Natural killer cell (primary cell): ENCODE data around the gene PTPRU. TPM values are rescaled to one million over a fixed set of nuclear protein-coding genes. Genes with fewer than 3 reads are reported as not detected.

Experiments used
- ATAC-seq, 3 donors: fragments of 150-1000 bp in 2 of 3; fragments of 200-7000 bp in 1 of 3; cut with Tn5 transposase; 1 replicate in 1 of 3; 2 replicates in 2 of 3; pipeline ENCODE4 v1.10.0; 2021; ENCODE audit warnings: mild to moderate bottlenecking in 2 of 3, moderate library complexity in 2 of 3
- DNase-seq, 2 donors: peaks; one replicate each; pipeline versions ENCODE4 v3.0.0 to v3.0.0-alpha.2; 2013 to 2021; ENCODE audit warnings: mixed read lengths in 1 of 2
- H3K27ac ChIP-seq: one replicate; pipeline ENCODE4 v1.5.1; 2013; ENCODE audit warnings: mild to moderate bottlenecking, low read length
- H3K27me3 ChIP-seq: one replicate; pipeline ENCODE4 v1.6.1; 2013; ENCODE audit warnings: low read length; ENCODE audit not compliant: control insufficient read depth, insufficient read depth
- H3K36me3 ChIP-seq: one replicate; pipeline ENCODE4 v1.6.1; 2013; ENCODE audit warnings: low read length; ENCODE audit not compliant: control insufficient read depth, insufficient read depth
- H3K4me1 ChIP-seq: one replicate; pipeline ENCODE4 v1.6.1; 2013; ENCODE audit warnings: low read length; ENCODE audit not compliant: control insufficient read depth, insufficient read depth
- H3K4me3 ChIP-seq: one replicate; pipeline ENCODE4 v1.5.1; 2013; ENCODE audit warnings: low read length
- H3K9me3 ChIP-seq: one replicate; pipeline ENCODE4 v1.6.1; 2013; ENCODE audit warnings: low read length; ENCODE audit not compliant: control insufficient read depth, insufficient read depth
- H3K27ac Mint-ChIP-seq, 2 donors: one replicate each; pipeline ENCODE4 v1.8.0; 2022; ENCODE audit warnings: mild to moderate bottlenecking in 2 of 2, mixed read lengths in 2 of 2, moderate library complexity in 1 of 2
- H3K27me3 Mint-ChIP-seq, 2 donors: one replicate each; pipeline ENCODE4 v1.8.0; 2022; ENCODE audit warnings: low read depth in 2 of 2, mixed read lengths in 2 of 2
- H3K36me3 Mint-ChIP-seq: one replicate; pipeline ENCODE4 v1.8.0; 2022; ENCODE audit warnings: mixed read lengths
- H3K4me1 Mint-ChIP-seq, 2 donors: one replicate each; pipeline ENCODE4 v1.8.0; 2022; ENCODE audit warnings: mixed read lengths in 2 of 2
- H3K4me3 Mint-ChIP-seq: one replicate; pipeline ENCODE4 v1.8.0; 2022; ENCODE audit warnings: mild to moderate bottlenecking, moderate library complexity, mixed read lengths
- H3K9me3 Mint-ChIP-seq, 2 donors: one replicate each; pipeline ENCODE4 v1.8.0; 2022; ENCODE audit warnings: mixed read lengths in 2 of 2
- WGBS: methylation state at CpG from one replicate; pipeline ENCODE4 v1.1.7; 2013; ENCODE audit warnings: missing lambda C conversion rate; ENCODE audit not compliant: insufficient coverage; 5-methylcytosine and 5-hydroxymethylcytosine counted together
- intact Hi-C: fragments of 100-400 bp; cut with micrococcal nuclease; formaldehyde crosslinking; loops from one replicate; pipeline ENCODE4 v1.14.2; 2022
- total RNA-seq, 4 donors: library from RNA; stranded (reverse); fragments of 120-200 nt in 1 of 4; gene quantifications; one replicate each; pipeline versions ENCODE4 v1.2.3 to v1.2.4, GENCODE V29; 2013 to 2022
- TF ChIP-seq, protein P1 (sequence below): fragments of 200-600 bp; IDR thresholded peaks from one replicate; pipeline ENCODE4 v1.8.0; 2022; ENCODE audit warnings: antibody characterized with exemption

The PTPRU gene
- total RNA-seq, 3 donors from 2014 or later (not counting 1 experiment from before 2014, with no cell fraction given) = 0.54 to 1.6 (median 0.79) TPM

- Histone ChIP-seq H3K27me3 (peaks cover 3% of the 10 kb centered on the region), H3K9me3 (no peaks in the 10 kb centered on the region), H3K4me3 (no peak overlapping the region), H3K27ac (no peak overlapping the region), H3K4me1 (no peaks in the 10 kb centered on the region), H3K36me3 (no peaks in the 10 kb centered on the region)
- DNase-seq (no peak), ATAC-seq (no peak)
- Mint-ChIP-seq H3K4me1 (no peaks in the 10 kb centered on the region), H3K36me3 (no peaks in the 10 kb centered on the region), H3K9me3 (no peaks in the 10 kb centered on the region), H3K27ac (no peak overlapping the region), H3K4me3 (no peak overlapping the region), H3K27me3 (peaks cover 11 to 15% of the 10 kb centered on the region in 2 donors)
- TF ChIP-seq, protein P1, sequence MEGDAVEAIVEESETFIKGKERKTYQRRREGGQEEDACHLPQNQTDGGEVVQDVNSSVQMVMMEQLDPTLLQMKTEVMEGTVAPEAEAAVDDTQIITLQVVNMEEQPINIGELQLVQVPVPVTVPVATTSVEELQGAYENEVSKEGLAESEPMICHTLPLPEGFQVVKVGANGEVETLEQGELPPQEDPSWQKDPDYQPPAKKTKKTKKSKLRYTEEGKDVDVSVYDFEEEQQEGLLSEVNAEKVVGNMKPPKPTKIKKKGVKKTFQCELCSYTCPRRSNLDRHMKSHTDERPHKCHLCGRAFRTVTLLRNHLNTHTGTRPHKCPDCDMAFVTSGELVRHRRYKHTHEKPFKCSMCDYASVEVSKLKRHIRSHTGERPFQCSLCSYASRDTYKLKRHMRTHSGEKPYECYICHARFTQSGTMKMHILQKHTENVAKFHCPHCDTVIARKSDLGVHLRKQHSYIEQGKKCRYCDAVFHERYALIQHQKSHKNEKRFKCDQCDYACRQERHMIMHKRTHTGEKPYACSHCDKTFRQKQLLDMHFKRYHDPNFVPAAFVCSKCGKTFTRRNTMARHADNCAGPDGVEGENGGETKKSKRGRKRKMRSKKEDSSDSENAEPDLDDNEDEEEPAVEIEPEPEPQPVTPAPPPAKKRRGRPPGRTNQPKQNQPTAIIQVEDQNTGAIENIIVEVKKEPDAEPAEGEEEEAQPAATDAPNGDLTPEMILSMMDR = no peak
- 77% methylated on average over 6 of the region's 6 CpGs for WGBS
- intact Hi-C loops = no loop called here
These were observed 125.4 kb downstream of the PTPRU start for GRCh38 chr1:29361686-29362085.

GRCh38 chr1:29362116-29362515 lies 125.8 kb downstream of the PTPRU start:
- H3K36me3 ChIP-seq = no peaks in the 10 kb centered on the region
- no peaks in the 10 kb centered on the region for H3K4me1 ChIP-seq
- Mint-ChIP-seq H3K4me3 (no peak overlapping the region), H3K9me3 (no peaks in the 10 kb centered on the region), H3K4me1 (no peaks in the 10 kb centered on the region), H3K27me3 (peaks cover 11 to 14% of the 10 kb centered on the region in 2 donors), H3K36me3 (no peaks in the 10 kb centered on the region), H3K27ac (no peak overlapping the region)
- no peak for ATAC-seq
- 88% methylated on average over 9 of the region's 10 CpGs for WGBS
- intact Hi-C loops = no loop called here
- no peaks in the 10 kb centered on the region for H3K9me3 ChIP-seq
- H3K4me3 ChIP-seq = no peak overlapping the region
- H3K27ac ChIP-seq = no peak overlapping the region
- DNase-seq = no peak
- H3K27me3 ChIP-seq = peaks cover 3% of the 10 kb centered on the region
- TF ChIP-seq, protein P1 = no peak

DNA sequence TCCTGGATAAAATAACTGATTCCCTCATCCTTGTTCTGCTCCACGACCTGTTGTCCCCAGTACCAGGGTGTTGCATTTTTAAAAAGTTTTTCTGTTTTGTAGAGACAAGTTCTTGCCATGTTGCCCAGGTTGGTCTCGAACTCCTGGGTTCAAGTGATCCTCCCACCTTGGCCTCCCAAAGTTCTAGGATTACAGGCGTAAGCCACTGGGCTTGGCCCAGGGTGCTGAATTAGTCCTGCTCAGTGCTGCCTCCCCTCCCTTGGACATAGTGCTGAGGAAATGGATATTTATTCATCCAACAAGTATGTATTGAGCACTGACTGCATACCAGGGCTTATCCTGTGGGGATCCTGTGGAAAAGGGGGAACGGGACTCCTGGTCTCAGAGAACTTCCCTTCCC lies 126.4 kb downstream of the PTPRU start:
- Mint-ChIP-seq H3K4me3 (no peak overlapping the region), H3K27me3 (peaks cover 11 to 12% of the 10 kb centered on the region in 2 donors), H3K27ac (no peak overlapping the region), H3K36me3 (no peaks in the 10 kb centered on the region), H3K9me3 (no peaks in the 10 kb centered on the region), H3K4me1 (no peaks in the 10 kb centered on the region)
- Histone ChIP-seq H3K9me3 (no peaks in the 10 kb centered on the region), H3K27ac (no peak overlapping the region), H3K27me3 (peaks cover 3% of the 10 kb centered on the region), H3K36me3 (no peaks in the 10 kb centered on the region), H3K4me3 (no peak overlapping the region), H3K4me1 (no peaks in the 10 kb centered on the region)
- DNase-seq (no peak), ATAC-seq (no peak)
- TF ChIP-seq, protein P1 = no peak
- WGBS = 82% methylated on average over 4 of the region's 4 CpGs
- intact Hi-C loops = no loop called here

GRCh38 chr1:29363536-29363935 lies 127.2 kb downstream of the PTPRU start:
- no peaks in the 10 kb centered on the region for H3K36me3 Mint-ChIP-seq
- Histone ChIP-seq H3K27me3 (peaks cover 3% of the 10 kb centered on the region), H3K36me3 (no peaks in the 10 kb centered on the region), H3K27ac (no peak overlapping the region), H3K4me1 (no peaks in the 10 kb centered on the region), H3K4me3 (no peak overlapping the region), H3K9me3 (no peaks in the 10 kb centered on the region)
- TF ChIP-seq, protein P1 = no peak
- H3K27me3 Mint-ChIP-seq = peaks cover 11 to 12% of the 10 kb centered on the region in 2 donors
- no peaks in the 10 kb centered on the region for H3K4me1 Mint-ChIP-seq
- H3K27ac Mint-ChIP-seq = no peak overlapping the region
- WGBS = 86% methylated on average over 5 of the region's 6 CpGs
- H3K4me3 Mint-ChIP-seq = no peak overlapping the region
- ATAC-seq (no peak), DNase-seq (no peak)
- no peaks in the 10 kb centered on the region for H3K9me3 Mint-ChIP-seq
- intact Hi-C loops = no loop called here
